ENCODE data around the gene AZGP1. TPM values are rescaled to one million over a fixed set of nuclear protein-coding genes. Genes with fewer than 3 reads are reported as not detected.

AZGP1 gene
- total RNA-seq, 1 donor from 2014 or later = 87.7 TPM

- Histone ChIP-seq H3K36me3 (no peaks in the 10 kb centered on the region), H3K4me3 (no peak overlapping the region), H3K4me1 (peaks cover 11% of the 10 kb centered on the region), H3K27ac (no peak overlapping the region), H3K9me3 (no peaks in the 10 kb centered on the region), H3K27me3 (no peaks in the 10 kb centered on the region)
- ATAC-seq (no peak), DNase-seq (no peak)
- intact Hi-C loops (cut with DNase I) = no loop called here
- TF ChIP-seq CTCF (IDR thresholded peaks at IDR 0.05) = no peak
Measured at GRCh38 chr7:100007887-100008286, 32.1 kb upstream of the AZGP1 start.

- H3K36me3 ChIP-seq = no peaks in the 10 kb centered on the region
- peak; percentile 98 for ATAC-seq
- TF ChIP-seq CTCF (IDR thresholded peaks at IDR 0.05) = no peak
- no peaks in the 10 kb centered on the region for H3K9me3 ChIP-seq
- H3K4me3 ChIP-seq = no peak overlapping the region
- peaks cover 11% of the 10 kb centered on the region for H3K4me1 ChIP-seq
- DNase-seq = peak; percentile 81
- H3K27ac ChIP-seq = no peak overlapping the region
- intact Hi-C loops (cut with DNase I) = no loop called here
- H3K27me3 ChIP-seq = no peaks in the 10 kb centered on the region
Measured at GRCh38 chr7:100003711-100004661, 28.2 kb upstream of the AZGP1 start.

- Histone ChIP-seq H3K27me3 (no peaks in the 10 kb centered on the region), H3K36me3 (no peaks in the 10 kb centered on the region), H3K27ac (no peak overlapping the region), H3K9me3 (no peaks in the 10 kb centered on the region), H3K4me3 (no peak overlapping the region), H3K4me1 (peaks cover 9% of the 10 kb centered on the region)
- intact Hi-C loops (cut with DNase I) = no loop called here
- no peak for ATAC-seq
- TF ChIP-seq CTCF (IDR thresholded peaks at IDR 0.05) = no peak
- no peak for DNase-seq
Measured at GRCh38 chr7:100000239-100000638, 24.4 kb upstream of the AZGP1 start.

GRCh38 chr7:99997545-99998137 lies 21.8 kb upstream of the AZGP1 start:
- Histone ChIP-seq H3K4me1 (peaks cover 11% of the 10 kb centered on the region), H3K36me3 (no peaks in the 10 kb centered on the region), H3K9me3 (no peaks in the 10 kb centered on the region), H3K27me3 (no peaks in the 10 kb centered on the region), H3K4me3 (peak overlapping the region; percentile 52), H3K27ac (peak overlapping the region; percentile 88)
- DNase-seq (peak; percentile 76), ATAC-seq (peak; percentile 85)
- intact Hi-C loops (cut with DNase I) = no loop called here
- TF ChIP-seq CTCF (IDR thresholded peaks at IDR 0.05) = peak; percentile 45

GRCh38 chr7:99996755-99997544 lies 21.1 kb upstream of the AZGP1 start:
- intact Hi-C loops (cut with DNase I) = no loop called here
- peak overlapping the region; percentile 52 for H3K4me3 ChIP-seq

More at GRCh38 chr7:99996755-99997544, 21.1 kb upstream of the AZGP1 start:
- no peak for TF ChIP-seq CTCF (IDR thresholded peaks at IDR 0.05)
- Histone ChIP-seq H3K27ac (peak overlapping the region; percentile 88), H3K9me3 (no peaks in the 10 kb centered on the region), H3K36me3 (no peaks in the 10 kb centered on the region), H3K27me3 (no peaks in the 10 kb centered on the region), H3K4me1 (peaks cover 11% of the 10 kb centered on the region)
- ATAC-seq (no peak), DNase-seq (no peak)

Measured in upper lobe of right lung (tissue), 1 donor.